Measurements from ENCODE around the gene IZUMO4. TPM values are rescaled to one million over a fixed set of nuclear protein-coding genes. Genes with fewer than 3 reads are reported as not detected.

The IZUMO4 gene
- total and polyA plus RNA-seq, 4 experiments from 2014 or later: 0.84 to 22.1 (median 9.9) TPM

- no peak for DNase-seq
- Mint-ChIP-seq H3K4me3 (no peak overlapping the region), H3K27me3 (no peaks in the 10 kb centered on the region), H3K36me3 (peaks cover 16 to 34% of the 10 kb centered on the region in 2 donors), H3K27ac (no peak overlapping the region), H3K9me3 (peaks cover 0 to 5% (median 0%) of the 10 kb centered on the region in 8 donors), H3K4me1 (peaks cover 10 to 29% (median 20%) of the 10 kb centered on the region in 4 donors)
- no peaks in the 10 kb centered on the region for H3K27me3 ChIP-seq (ENCODE audit: insufficient read depth, low read length)
- peaks cover 16% of the 10 kb centered on the region for H3K4me1 ChIP-seq (ENCODE audit: insufficient read depth, low read length)
- H3K4me3 ChIP-seq (ENCODE audit: low read length in 2 of 2): no peak overlapping the region
- ChIA-PET POLR2A (ENCODE audit: partially characterized antibody) (no interaction called here), CTCF (ENCODE audit: partially characterized antibody) (no interaction called here)
- peaks cover 23% of the 10 kb centered on the region for H3K36me3 ChIP-seq (ENCODE audit: insufficient read depth, low read length)
- intact Hi-C loops (cut with micrococcal nuclease): no loop called here
- no peak overlapping the region for H3K27ac ChIP-seq (ENCODE audit: low read depth, low read length)
- H3K9me3 ChIP-seq (ENCODE audit: control insufficient read depth in 1 of 2, low read length in 2 of 2): no peaks in the 10 kb centered on the region
These were observed 2.4 kb downstream of the IZUMO4 start for GRCh38 chr19:2099054-2099501.

DNA sequence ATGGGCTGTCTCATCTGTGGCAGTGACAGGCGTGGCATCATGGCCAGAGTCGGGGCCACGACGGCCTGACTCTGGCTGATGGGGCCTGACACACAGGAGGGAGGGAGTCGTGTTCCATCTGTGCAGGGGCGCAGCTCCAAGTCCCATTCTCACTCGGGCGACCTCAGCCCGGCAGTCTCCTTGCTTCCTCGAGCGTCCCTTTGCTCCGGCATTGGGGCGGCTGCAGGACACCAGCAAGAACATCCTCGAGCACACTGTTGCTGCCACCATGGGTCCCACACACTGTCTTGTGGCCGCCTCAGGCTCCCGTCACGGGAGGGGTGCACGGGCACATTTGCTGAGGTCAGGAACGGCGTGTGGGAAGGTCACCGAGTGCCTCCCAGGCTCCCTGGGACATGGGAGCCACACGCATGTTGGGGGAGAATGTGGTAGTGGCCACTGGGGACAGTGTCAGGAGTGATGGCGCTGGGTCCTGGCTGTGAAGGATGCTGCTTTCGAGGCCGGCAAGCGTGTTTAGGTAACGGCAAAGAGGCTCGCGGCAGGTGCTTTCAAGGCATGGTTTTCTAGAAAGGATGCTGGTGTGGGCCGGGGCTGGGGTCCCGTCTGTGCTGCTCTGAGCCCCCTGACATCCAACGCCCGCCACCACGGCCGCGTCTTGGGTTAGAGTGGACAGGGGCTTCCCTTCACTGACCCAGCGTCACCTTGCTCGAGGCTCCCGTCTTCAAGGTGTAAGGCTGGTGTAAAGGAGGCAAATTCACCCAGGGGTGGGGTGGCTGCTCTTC is 3.4 kb downstream of the IZUMO4 start:
- Mint-ChIP-seq H3K4me1 (peaks cover 4 to 21% (median 14%) of the 10 kb centered on the region in 4 donors), H3K36me3 (peaks cover 19 to 34% of the 10 kb centered on the region in 2 donors), H3K9me3 (peaks cover 0 to 5% (median 2%) of the 10 kb centered on the region in 8 donors), H3K4me3 (no peak overlapping the region), H3K27ac (peak overlapping the region in 1 of 7 donors; percentile 12), H3K27me3 (no peaks in the 10 kb centered on the region)
- Histone ChIP-seq H3K27me3 (ENCODE audit: insufficient read depth, low read length) (no peaks in the 10 kb centered on the region), H3K4me3 (ENCODE audit: low read length in 2 of 2) (no peak overlapping the region), H3K27ac (ENCODE audit: low read depth, low read length) (no peak overlapping the region), H3K36me3 (ENCODE audit: insufficient read depth, low read length) (peaks cover 23% of the 10 kb centered on the region), H3K9me3 (ENCODE audit: control insufficient read depth in 1 of 2, low read length in 2 of 2) (no peaks in the 10 kb centered on the region), H3K4me1 (ENCODE audit: insufficient read depth, low read length) (peaks cover 11% of the 10 kb centered on the region)
- CTCF ChIA-PET (ENCODE audit: partially characterized antibody): no interaction called here
- intact Hi-C loops (cut with micrococcal nuclease): no loop called here
- POLR2A ChIA-PET (ENCODE audit: partially characterized antibody): no interaction called here
- no peak for DNase-seq

DNA sequence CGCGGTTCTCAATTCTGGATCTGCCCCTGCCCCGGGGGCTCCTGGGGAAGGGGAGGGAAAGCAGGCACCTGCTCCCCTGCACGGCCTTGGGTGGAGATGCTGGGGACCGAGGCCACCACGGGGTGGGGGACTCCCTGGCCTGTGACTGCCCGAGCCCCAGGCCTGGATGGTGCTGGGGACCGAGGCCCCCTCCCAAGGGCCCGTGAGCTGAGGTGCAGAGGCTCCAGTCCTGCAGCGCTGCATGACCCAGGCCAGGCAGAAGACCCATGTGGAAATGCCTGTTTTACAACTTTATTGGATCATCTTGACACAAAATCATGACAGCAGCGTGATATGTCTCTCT is 4.0 kb downstream of the IZUMO4 start:
- CTCF ChIA-PET (ENCODE audit: partially characterized antibody): no interaction called here
- Mint-ChIP-seq H3K36me3 (peaks cover 24 to 35% of the 10 kb centered on the region in 2 donors), H3K27me3 (no peaks in the 10 kb centered on the region), H3K9me3 (peaks cover 0 to 8% (median 2%) of the 10 kb centered on the region in 8 donors), H3K4me3 (no peak overlapping the region), H3K4me1 (peaks cover 4 to 20% (median 11%) of the 10 kb centered on the region in 4 donors), H3K27ac (peak overlapping the region in 1 of 7 donors; percentile 46)
- no peak overlapping the region for H3K27ac ChIP-seq (ENCODE audit: low read depth, low read length)
- H3K9me3 ChIP-seq (ENCODE audit: control insufficient read depth in 1 of 2, low read length in 2 of 2): no peaks in the 10 kb centered on the region
- H3K27me3 ChIP-seq (ENCODE audit: insufficient read depth, low read length): no peaks in the 10 kb centered on the region
- H3K36me3 ChIP-seq (ENCODE audit: insufficient read depth, low read length): peaks cover 23% of the 10 kb centered on the region
- intact Hi-C loops (cut with micrococcal nuclease): no loop called here
- H3K4me3 ChIP-seq (ENCODE audit: low read length in 2 of 2): no peak overlapping the region
- no peak for DNase-seq
- POLR2A ChIA-PET (ENCODE audit: partially characterized antibody): no interaction called here
- H3K4me1 ChIP-seq (ENCODE audit: insufficient read depth, low read length): peaks cover 11% of the 10 kb centered on the region

GRCh38 chr19:2101417-2102335 is 5.0 kb downstream of the IZUMO4 start:
- POLR2A ChIA-PET (ENCODE audit: partially characterized antibody): no interaction called here
- intact Hi-C loops (cut with micrococcal nuclease): no loop called here
- Histone ChIP-seq H3K4me3 (ENCODE audit: low read length in 2 of 2) (no peak overlapping the region), H3K9me3 (ENCODE audit: control insufficient read depth in 1 of 2, low read length in 2 of 2) (no peaks in the 10 kb centered on the region), H3K27me3 (ENCODE audit: insufficient read depth, low read length) (no peaks in the 10 kb centered on the region), H3K27ac (ENCODE audit: low read depth, low read length) (no peak overlapping the region), H3K4me1 (ENCODE audit: insufficient read depth, low read length) (peaks cover 11% of the 10 kb centered on the region), H3K36me3 (ENCODE audit: insufficient read depth, low read length) (peaks cover 23% of the 10 kb centered on the region)
- H3K4me3 Mint-ChIP-seq: peak overlapping the region in 1 of 8 donors; percentile 48
- H3K4me1 Mint-ChIP-seq: peaks cover 4 to 22% (median 9%) of the 10 kb centered on the region in 4 donors
- H3K36me3 Mint-ChIP-seq: peaks cover 34 to 40% of the 10 kb centered on the region in 2 donors
- H3K27me3 Mint-ChIP-seq: no peaks in the 10 kb centered on the region
- CTCF ChIA-PET (ENCODE audit: partially characterized antibody): interaction anchor here (1.0 kb wide), 1 partner anchor 81 kb away, joined by 3 read pairs; no protein-coding TSS in a partner anchor
- peak overlapping the region in 3 of 7 donors; percentile 12 to 80 (median 69) for H3K27ac Mint-ChIP-seq
- DNase-seq: no peak
- peaks cover 0 to 9% (median 2%) of the 10 kb centered on the region in 8 donors for H3K9me3 Mint-ChIP-seq

DNA sequence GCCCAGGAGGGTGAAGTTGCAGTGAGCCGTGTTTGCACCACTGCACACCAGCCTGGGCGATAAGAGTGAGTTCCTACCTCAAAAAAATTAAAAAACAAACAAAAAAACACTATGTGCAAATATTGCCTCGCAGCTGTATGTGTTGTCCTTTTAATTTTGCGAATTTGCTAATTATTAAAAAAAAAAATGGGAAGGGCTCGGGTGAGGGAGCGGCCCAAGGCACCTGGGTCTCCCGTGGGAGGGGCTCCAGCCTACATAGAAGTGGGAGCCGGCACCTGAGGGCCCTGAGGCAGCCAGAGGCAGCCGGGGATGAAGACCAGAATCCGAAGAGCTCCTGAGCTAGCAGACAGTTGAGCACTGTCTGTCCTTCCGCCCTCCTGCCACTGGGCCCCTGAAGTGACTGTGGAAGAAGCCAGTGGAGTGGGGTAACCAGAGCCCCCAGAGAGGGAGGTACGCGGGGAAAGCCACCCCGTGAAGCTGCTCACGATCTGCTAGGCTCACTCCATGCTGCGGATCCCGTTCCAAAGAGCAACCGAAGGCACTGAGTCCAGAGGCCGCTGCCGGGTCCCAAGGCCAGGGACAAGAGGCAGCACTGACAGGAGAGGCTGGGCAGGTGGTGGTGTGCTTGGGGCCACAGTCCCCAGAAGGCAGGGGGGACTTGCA is 6.5 kb downstream of the IZUMO4 start:
- no peak for DNase-seq
- Mint-ChIP-seq H3K36me3 (peaks cover 46 to 47% of the 10 kb centered on the region in 2 donors), H3K27me3 (no peaks in the 10 kb centered on the region), H3K9me3 (peaks cover 0 to 9% (median 2%) of the 10 kb centered on the region in 8 donors), H3K4me3 (no peak overlapping the region), H3K4me1 (peaks cover 0 to 10% (median 6%) of the 10 kb centered on the region in 4 donors), H3K27ac (peak overlapping the region in 1 of 7 donors; percentile 29)
- peaks cover 29% of the 10 kb centered on the region for H3K36me3 ChIP-seq (ENCODE audit: insufficient read depth, low read length)
- ChIA-PET POLR2A (ENCODE audit: partially characterized antibody) (no interaction called here), CTCF (ENCODE audit: partially characterized antibody) (interaction anchor here (1.0 kb wide), 1 partner anchor 83 kb away, joined by 3 read pairs; no protein-coding TSS in a partner anchor)
- H3K4me3 ChIP-seq (ENCODE audit: low read length in 2 of 2): no peak overlapping the region
- no peaks in the 10 kb centered on the region for H3K27me3 ChIP-seq (ENCODE audit: insufficient read depth, low read length)
- no peak overlapping the region for H3K27ac ChIP-seq (ENCODE audit: low read depth, low read length)
- intact Hi-C loops (cut with micrococcal nuclease): no loop called here
- H3K4me1 ChIP-seq (ENCODE audit: insufficient read depth, low read length): no peaks in the 10 kb centered on the region
- H3K9me3 ChIP-seq (ENCODE audit: control insufficient read depth in 1 of 2, low read length in 2 of 2): no peaks in the 10 kb centered on the region

- intact Hi-C loops (cut with micrococcal nuclease): no loop called here
- Histone ChIP-seq H3K27ac (ENCODE audit: low read depth, low read length) (no peak overlapping the region), H3K9me3 (ENCODE audit: control insufficient read depth in 1 of 2, low read length in 2 of 2) (no peaks in the 10 kb centered on the region), H3K27me3 (ENCODE audit: insufficient read depth, low read length) (no peaks in the 10 kb centered on the region), H3K36me3 (ENCODE audit: insufficient read depth, low read length) (peaks cover 48% of the 10 kb centered on the region), H3K4me1 (ENCODE audit: insufficient read depth, low read length) (no peaks in the 10 kb centered on the region), H3K4me3 (ENCODE audit: low read length in 2 of 2) (no peak overlapping the region)
- Mint-ChIP-seq H3K36me3 (peaks cover 55 to 60% of the 10 kb centered on the region in 2 donors), H3K27ac (no peak overlapping the region), H3K4me3 (no peak overlapping the region), H3K4me1 (peaks cover 0 to 12% (median 8%) of the 10 kb centered on the region in 4 donors), H3K9me3 (peaks cover 0 to 9% (median 2%) of the 10 kb centered on the region in 8 donors), H3K27me3 (no peaks in the 10 kb centered on the region)
- ChIA-PET CTCF (ENCODE audit: partially characterized antibody) (no interaction called here), POLR2A (ENCODE audit: partially characterized antibody) (no interaction called here)
- DNase-seq: no peak
These were observed 11.7 kb downstream of the IZUMO4 start for GRCh38 chr19:2108251-2109016.
